K562 (cell line): ENCODE results near the gene LPIN3. TPM values are rescaled to one million over a fixed set of nuclear protein-coding genes. Genes with fewer than 3 reads are reported as not detected.

ENCODE experiments used
- ZBTB40 ChIP-seq, 2 experiments: fragments of 450-650 bp in 1 of 2; sonication (generic) in 1 of 2; formaldehyde crosslinking in 1 of 2; IDR thresholded peaks; 2 replicates each; pipeline versions ENCODE4 v1.7.1 to v1.9.0; 2016 to 2022; ENCODE audit warnings: inconsistent platforms in 1 of 2, mild to moderate bottlenecking in 1 of 2, missing genetic modification reagents in 1 of 2
- polyA plus RNA-seq, 8 experiments: library from polyadenylated mRNA; depleted of rRNA in 4 of 8; stranded (reverse) in 5 of 8; unstranded in 3 of 8; fragments of >200 nt; fragmentation: Nextera tagmentation in 2 of 8; fragmentation: Illumina TruSeq in 1 of 8; extraction: Ambion mirVana in 2 of 8; extraction: Trizol in 1 of 8; gene quantifications; 2 replicates each; pipeline versions ENCODE4 v1.2.1 to v1.2.3, GENCODE V29; 2011 to 2014; ENCODE audit warnings: inconsistent platforms in 1 of 8, missing spikeins in 1 of 8
- total RNA-seq, 7 experiments: library from RNA; depleted of rRNA in 6 of 7; stranded (reverse); fragments of >200 nt in 6 of 7; fragmentation: Illumina TruSeq in 2 of 7; extraction: Trizol in 2 of 7; gene quantifications; 2 replicates each; pipeline versions ENCODE4 v1.2.1 to v1.2.3, GENCODE V29; 2011 to 2021; ENCODE audit warnings: low replicate concordance in 1 of 7

The LPIN3 gene
- total and polyA plus RNA-seq, 9 of the 15 experiments (the other 6 are each of a cell fraction or from before 2014, with no cell fraction given): 2.2 to 10.4 (median 5.9) TPM

DNA sequence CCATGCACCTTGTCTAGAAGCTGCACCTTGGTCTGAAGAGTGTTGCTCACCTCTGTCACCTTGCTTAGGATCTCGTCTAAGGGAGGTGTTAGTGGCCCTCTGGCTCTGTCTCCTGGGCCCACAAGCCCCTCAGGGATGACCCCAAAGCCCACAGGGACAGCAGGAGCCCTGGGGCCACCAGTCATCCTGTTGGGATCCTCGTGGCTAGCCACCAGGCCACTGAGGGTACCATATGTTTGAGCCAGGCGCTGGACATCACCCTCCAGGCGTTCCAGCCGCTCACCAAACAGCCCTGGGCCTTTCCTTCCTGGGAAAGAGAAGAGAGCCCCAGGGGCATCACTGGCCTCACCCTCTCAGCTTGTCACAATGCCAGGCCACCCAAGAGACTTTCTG lies 22.1 kb downstream of the LPIN3 start (continued):
- no peak for TF ChIP-seq ZBTB40 (IDR thresholded peaks at IDR 0.05)
- TF ChIP-seq ZBTB40 (CRISPR knock-in tag; IDR thresholded peaks at IDR 0.05): no peak
